Measurements from ENCODE around the gene SLC25A28. TPM values are rescaled to one million over a fixed set of nuclear protein-coding genes. Genes with fewer than 3 reads are reported as not detected.
"Not testable (repeated sequence)": the region's sequence is repeated elsewhere in the genome, so short reads cannot be mapped to it uniquely, and the experiment has no call there.

The SLC25A28 gene
- total RNA-seq, 1 donor, result 16.0 TPM

DNA sequence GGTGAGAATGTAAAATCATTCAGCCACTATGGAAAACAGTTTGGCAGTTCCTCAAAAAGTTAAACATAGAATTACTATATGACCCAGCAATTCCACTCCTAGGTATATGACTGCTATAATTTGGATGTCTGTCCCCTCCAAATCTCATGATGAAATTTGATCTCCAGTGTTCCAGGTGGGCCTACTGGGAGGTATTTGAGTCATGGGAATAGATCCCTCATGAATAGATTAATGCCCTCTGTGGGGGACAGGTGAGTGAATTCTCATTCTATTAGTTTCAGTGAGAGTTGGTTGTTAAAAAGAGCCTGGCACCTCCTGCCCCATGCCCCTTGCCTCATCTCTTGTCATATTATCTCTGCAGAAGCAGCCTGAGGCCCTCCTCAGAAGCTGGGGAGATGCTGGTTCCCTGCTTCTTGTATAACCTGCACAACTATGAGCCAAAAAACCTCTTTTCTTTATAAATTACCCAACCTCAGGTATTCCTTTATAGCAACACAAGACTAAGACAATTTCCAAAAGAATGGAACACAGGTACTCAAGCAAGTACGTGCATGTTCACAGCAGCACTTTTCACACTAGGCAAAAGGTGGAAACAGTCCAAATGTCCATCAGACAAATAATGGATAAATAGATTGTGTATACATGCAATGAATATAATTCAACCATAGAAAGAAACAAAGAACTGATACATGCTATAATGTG, 8.8 kb upstream of the SLC25A28 start:
- no peak for DNase-seq (ENCODE audit: low read depth)
- no peak overlapping the region for H3K4me3 ChIP-seq (ENCODE audit: low read depth, low read length)
- TF ChIP-seq CTCF (IDR thresholded peaks at IDR 0.05; ENCODE audit: insufficient read depth, low read depth, low read length), result no peak

- DNase-seq (ENCODE audit: low read depth); H3K4me3 ChIP-seq (ENCODE audit: low read depth, low read length): not testable (repeated sequence)
These were observed 4.9 kb upstream of the SLC25A28 start for GRCh38 chr10:99625124-99625523.

GRCh38 chr10:99623919-99624318, 3.7 kb upstream of the SLC25A28 start:
- no peak for TF ChIP-seq CTCF (IDR thresholded peaks at IDR 0.05; ENCODE audit: insufficient read depth, low read depth, low read length)
- H3K4me3 ChIP-seq (ENCODE audit: low read depth, low read length), result no peak overlapping the region
- DNase-seq (ENCODE audit: low read depth), result no peak

DNA sequence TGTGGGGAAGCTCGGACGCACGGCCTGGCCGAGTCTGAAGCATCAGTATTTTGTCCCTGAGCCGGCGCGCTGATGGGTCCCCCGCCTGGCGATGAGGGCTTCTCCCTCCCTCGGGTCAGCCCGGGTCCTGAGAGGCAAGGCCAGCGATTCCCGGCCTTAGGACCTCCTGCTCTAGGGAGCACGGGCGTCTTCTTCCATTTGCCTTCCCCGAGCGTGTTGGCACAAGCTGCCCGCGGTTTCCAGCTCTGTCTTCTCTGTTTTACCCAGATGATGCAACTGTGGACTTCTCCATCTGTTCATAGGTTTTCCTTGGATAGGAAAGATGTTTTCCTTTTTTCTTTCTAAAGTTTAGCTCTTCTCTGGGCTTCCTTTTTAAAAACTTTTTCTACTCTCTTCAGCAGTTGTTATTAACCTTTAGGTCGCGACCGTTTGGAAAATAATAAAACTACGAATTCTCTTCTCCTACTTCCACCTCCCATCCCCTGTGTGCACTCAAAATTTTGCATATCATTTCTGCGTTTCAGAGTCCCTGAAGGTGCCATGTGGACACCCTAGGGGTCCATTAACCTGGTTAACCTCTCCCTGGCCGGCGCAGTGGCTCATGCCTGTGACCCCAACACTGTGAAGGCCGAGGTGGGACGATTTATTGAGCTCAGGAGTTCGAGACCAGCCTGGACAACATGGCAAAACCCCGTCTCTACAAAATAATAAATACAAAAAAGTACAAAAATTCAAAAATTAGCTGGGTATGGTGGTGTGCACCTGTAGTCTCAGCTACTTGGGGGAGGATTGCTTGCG, 1.4 kb upstream of the SLC25A28 start:
- TF ChIP-seq CTCF (IDR thresholded peaks at IDR 0.05; ENCODE audit: insufficient read depth, low read depth, low read length), result no peak
- H3K4me3 ChIP-seq (ENCODE audit: low read depth, low read length), result peak overlapping the region; percentile 68
- DNase-seq (ENCODE audit: low read depth), result no peak

GRCh38 chr10:99620711-99621453, 643 bp upstream of the SLC25A28 start:
- DNase-seq (ENCODE audit: low read depth), result peak; percentile 96
- no peak for TF ChIP-seq CTCF (IDR thresholded peaks at IDR 0.05; ENCODE audit: insufficient read depth, low read depth, low read length)

GRCh38 chr10:99619090-99619800, 994 bp downstream of the SLC25A28 start:
- peak overlapping the region; percentile 69 for H3K4me3 ChIP-seq (ENCODE audit: low read depth, low read length)
- DNase-seq (ENCODE audit: low read depth), result peak; percentile 70
- no peak for TF ChIP-seq CTCF (IDR thresholded peaks at IDR 0.05; ENCODE audit: insufficient read depth, low read depth, low read length)

More at GRCh38 chr10:99620711-99621453, 643 bp upstream of the SLC25A28 start:
- H3K4me3 ChIP-seq (ENCODE audit: low read depth, low read length), result peak overlapping the region; percentile 68
